Brain microvascular endothelial cell (primary cell): ENCODE data around the gene UCKL1.
A peak's percentile ranks its signal among the peaks of the same experiment; 100 is the strongest.
"Not testable (repeated sequence)": the region's sequence is repeated elsewhere in the genome, so short reads cannot be mapped to it uniquely, and the experiment has no call there.

Source experiments
- DNase-seq: peaks from one replicate; pipeline ENCODE4 v3.0.0-alpha.2; 2020
- H3K27ac ChIP-seq: fragments of 250-450 bp; sonication (Bioruptor Pico); 2 replicates; pipeline ENCODE4 v1.5.1; 2020; ENCODE audit warnings: mild to moderate bottlenecking, moderate library complexity
- H3K27me3 ChIP-seq: fragments of 250-450 bp; sonication (Bioruptor Pico); replicated peaks from 2 replicates; pipeline ENCODE4 v1.5.1; 2020; ENCODE audit warnings: mild to moderate bottlenecking
- H3K36me3 ChIP-seq: fragments of 250-450 bp; sonication (Bioruptor Pico); replicated peaks from 2 replicates; pipeline ENCODE4 v1.5.1; 2020; ENCODE audit warnings: mild to moderate bottlenecking
- H3K4me3 ChIP-seq: 2 replicates; pipeline ENCODE4 v1.5.1; 2011; ENCODE audit warnings: low read depth, mild to moderate bottlenecking, control low read depth, low read length, moderate library complexity
- CTCF ChIP-seq: IDR thresholded peaks from 2 replicates; pipeline ENCODE4 v1.5.1; 2011; ENCODE audit warnings: low read depth, mild to moderate bottlenecking, moderate library complexity, low read length, control low read depth, inconsistent platforms; ENCODE audit errors: missing control alignments
- in situ Hi-C: cut with HindIII; loops from 2 replicates; pipeline ENCODE4 v1.10.0; 2017; ENCODE audit warnings: low sequenced_read_pairs, low pct_ligation_motif_present

UCKL1 gene

GRCh38 chr20:63978319-63979228 is 22.4 kb upstream of the UCKL1 start:
- no peak overlapping the region for H3K27ac ChIP-seq
- no peak for DNase-seq
- peak overlapping the region; percentile 47 for H3K4me3 ChIP-seq
- in situ Hi-C loops: no loop called here
- TF ChIP-seq CTCF: no peak
- H3K27me3 ChIP-seq: no peaks in the 10 kb centered on the region
- peaks cover 4% of the 10 kb centered on the region for H3K36me3 ChIP-seq

GRCh38 chr20:63977739-63978276 is 21.6 kb upstream of the UCKL1 start:
- peaks cover under 1% of the 10 kb centered on the region for H3K36me3 ChIP-seq
- no peak overlapping the region for H3K4me3 ChIP-seq
- no peak for TF ChIP-seq CTCF
- in situ Hi-C loops: no loop called here
- DNase-seq: peak; percentile 83
- H3K27me3 ChIP-seq: no peaks in the 10 kb centered on the region
- H3K27ac ChIP-seq: no peak overlapping the region

- Histone ChIP-seq H3K27ac (no peak overlapping the region), H3K27me3 (no peaks in the 10 kb centered on the region), H3K36me3 (no peaks in the 10 kb centered on the region), H3K4me3 (no peak overlapping the region)
- in situ Hi-C loops: no loop called here
- TF ChIP-seq CTCF: no peak
- no peak for DNase-seq
These were observed 20.9 kb upstream of the UCKL1 start for GRCh38 chr20:63976980-63977738.

GRCh38 chr20:63976511-63976910 is 20.3 kb upstream of the UCKL1 start:
- in situ Hi-C loops, H3K36me3 ChIP-seq, H3K27ac ChIP-seq, DNase-seq, H3K4me3 ChIP-seq, H3K27me3 ChIP-seq: not testable (repeated sequence)

- in situ Hi-C loops: no loop called here
- Histone ChIP-seq H3K36me3 (no peaks in the 10 kb centered on the region), H3K27me3 (no peaks in the 10 kb centered on the region), H3K4me3 (no peak overlapping the region), H3K27ac (no peak overlapping the region)
- no peak for DNase-seq
- TF ChIP-seq CTCF: no peak
These were observed 18.4 kb upstream of the UCKL1 start for GRCh38 chr20:63974402-63975200.
